ENCODE results near the gene ACOXL.

The ACOXL gene

DNA sequence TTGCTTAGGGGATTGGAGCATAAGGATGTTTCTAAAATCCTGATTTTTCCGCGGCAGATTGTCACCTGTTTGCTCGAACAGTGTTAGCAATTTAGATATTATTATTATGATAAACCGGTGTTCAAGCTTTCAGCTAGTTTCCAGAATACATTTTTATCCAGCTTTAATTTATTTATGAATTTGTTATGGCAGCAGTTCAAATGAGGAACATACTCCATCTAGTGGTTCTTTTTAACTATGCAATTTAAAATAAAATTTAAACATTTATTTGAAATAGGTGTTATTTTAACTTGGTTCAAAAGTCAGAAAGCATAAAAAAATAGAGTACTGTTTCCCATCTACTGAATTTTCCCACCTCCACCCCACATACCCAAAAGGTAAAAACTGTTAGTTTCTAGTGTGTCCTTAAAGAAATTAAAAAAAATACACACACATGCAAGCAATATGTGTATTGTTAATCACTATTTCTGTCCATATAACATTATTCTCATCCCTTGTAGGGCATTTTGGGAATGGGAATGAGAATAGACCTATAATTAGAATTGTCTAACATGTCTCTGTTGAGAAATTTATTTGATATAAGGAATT, 23.2 kb downstream of the ACOXL start:
- peak; percentile 29 for DNase-seq (ENCODE audit: low spot score)

- no peak for DNase-seq (ENCODE audit: low spot score)
Measured at GRCh38 chr2:110759411-110759810, 27.0 kb downstream of the ACOXL start.

DNA sequence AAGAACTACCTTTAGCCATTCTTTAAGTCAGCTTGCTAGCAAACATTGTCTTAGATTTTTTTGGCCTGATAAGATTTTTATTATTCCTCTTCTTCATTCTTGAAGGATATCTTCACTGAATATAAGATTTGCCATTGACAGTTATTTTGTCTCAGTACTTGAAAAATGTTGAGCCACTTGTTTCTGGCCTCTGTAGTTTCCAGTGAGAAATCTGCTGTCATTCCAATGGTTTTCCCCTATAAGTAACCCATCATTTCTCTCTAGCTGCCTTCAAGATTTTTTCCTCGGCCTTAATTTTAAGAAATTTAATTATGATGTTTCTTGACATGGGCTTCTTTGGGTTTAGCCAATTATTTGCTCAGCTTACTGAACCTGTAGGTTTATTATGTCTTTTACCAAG, 32.6 kb downstream of the ACOXL start:
- no peak for DNase-seq (ENCODE audit: low spot score)

- no peak for DNase-seq (ENCODE audit: low spot score)
Measured at GRCh38 chr2:110766291-110766690, 33.9 kb downstream of the ACOXL start.

DNA sequence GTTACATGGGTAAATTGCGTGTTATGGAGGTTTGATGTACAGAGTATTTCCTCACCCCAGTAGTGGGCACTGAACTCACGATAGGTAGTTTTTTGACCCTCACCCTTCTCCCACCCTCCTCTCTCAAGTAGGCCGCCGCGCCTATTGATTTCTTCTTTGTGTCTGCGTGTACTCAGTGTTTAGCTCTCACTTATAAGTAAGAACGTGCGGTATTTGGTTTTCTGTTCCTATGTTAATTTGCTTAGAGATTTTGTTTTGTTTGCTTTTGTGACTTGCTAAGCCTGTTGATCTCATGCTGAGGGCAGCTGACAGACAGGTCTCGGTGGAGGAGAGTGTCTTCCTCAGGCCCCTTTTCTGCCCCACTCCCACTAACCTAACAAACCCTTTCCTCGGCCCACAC, 36.2 kb downstream of the ACOXL start:
- DNase-seq (ENCODE audit: low spot score), result no peak

DNA sequence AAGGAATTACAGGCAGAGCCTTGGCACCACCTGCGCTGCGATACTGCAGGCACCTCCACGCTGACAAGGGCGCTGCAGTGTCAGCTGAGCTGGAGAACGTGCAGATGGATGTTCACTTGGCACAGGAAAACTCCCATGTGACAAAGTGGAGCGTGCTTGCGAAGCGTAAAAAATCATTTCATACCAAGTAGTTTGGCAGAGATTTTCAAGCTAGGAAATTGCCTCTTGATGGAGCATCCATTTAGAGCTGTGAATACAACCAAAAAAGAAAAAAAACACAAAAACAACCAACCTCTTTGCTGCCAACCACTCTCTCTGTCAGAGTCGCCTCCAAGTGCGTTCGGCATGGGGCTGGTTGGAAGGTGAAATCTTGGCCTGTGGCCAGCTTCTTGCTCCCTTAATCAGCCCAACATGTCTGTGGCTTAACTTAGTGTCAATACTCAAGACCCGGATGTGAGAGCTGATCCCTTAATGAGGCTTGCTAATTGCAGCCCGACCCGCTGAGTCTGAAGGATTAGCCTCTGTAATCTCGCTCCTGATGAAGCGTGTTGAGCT, 38.1 kb downstream of the ACOXL start:
- DNase-seq (ENCODE audit: low spot score), result no peak

DNA sequence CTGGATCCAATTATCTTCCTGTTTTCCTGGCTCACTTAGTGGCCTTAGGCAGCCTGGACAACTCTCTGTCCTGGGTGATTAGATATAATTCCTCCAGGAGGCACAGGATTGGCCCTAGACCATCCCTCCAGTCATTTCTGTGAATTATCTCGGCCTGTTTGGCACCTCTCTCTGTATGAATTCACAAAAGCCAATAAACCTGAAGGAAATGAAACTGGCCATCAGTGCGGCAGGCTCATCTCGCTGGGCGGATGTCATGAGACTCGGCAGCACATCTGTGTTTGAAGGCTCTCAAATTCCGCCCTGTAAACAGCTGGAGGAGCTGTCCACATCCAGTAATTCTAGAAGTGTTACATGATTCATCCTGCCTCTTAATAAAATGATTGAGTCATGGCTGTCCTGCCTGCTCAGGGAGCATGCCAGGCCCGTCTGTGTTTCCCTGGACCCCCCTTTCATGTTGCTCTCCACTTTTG, 38.6 kb downstream of the ACOXL start:
- DNase-seq (ENCODE audit: low spot score), result no peak

GRCh38 chr2:110771547-110772382, 39.4 kb downstream of the ACOXL start:
- DNase-seq (ENCODE audit: low spot score), result no peak

GRCh38 chr2:110772383-110772755, 40.0 kb downstream of the ACOXL start:
- no peak for DNase-seq (ENCODE audit: low spot score)

DNA sequence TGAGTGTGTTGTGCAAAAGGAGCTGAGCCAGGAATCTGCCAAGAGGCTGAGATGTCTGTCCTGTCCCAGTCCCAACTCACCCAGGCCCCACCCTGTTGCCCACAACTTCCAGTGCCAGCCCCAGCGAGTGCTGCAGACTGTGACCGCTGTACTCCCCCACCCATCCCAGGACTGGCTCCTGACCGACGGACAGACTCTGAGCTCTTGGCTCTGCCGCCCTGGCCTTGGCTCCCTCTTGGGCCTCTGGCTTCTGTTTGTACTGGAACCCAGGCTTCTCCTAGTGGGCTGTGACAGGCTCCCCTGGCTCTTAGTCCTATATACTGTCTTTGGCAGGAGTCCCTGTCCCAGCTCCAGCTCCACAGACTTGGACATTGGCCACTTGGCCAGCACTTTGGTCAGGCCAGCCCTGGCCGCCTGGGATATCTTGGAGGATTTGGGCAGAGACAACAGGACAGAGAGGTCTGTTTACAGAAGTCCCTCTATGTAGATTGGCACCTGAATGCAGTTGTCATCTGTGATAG, 41.1 kb downstream of the ACOXL start:
- no peak for DNase-seq (ENCODE audit: low spot score)

DNA sequence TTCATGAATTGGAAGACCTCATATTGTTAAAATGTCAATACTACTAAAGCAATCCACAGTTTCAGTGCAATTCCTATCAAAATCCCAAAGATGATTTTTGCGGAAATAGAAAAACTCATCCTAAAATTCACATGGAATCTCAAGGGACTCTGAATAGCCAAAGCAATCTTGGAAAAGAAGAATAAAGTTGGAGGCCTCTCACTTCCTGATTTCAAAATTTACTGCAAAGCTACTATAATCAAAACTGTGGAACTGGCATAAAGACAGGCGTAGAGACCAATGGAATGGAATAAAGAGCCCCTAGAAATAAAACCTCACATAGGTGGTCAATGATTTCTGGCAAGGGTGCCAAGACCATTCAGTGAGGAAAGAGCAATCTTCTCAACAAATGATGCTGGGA, 42.3 kb downstream of the ACOXL start:
- no peak for DNase-seq (ENCODE audit: low spot score)

GRCh38 chr2:110777531-110778311, 45.3 kb downstream of the ACOXL start:
- no peak for DNase-seq (ENCODE audit: low spot score)

GRCh38 chr2:110780461-110780860, 48.1 kb downstream of the ACOXL start:
- no peak for DNase-seq (ENCODE audit: low spot score)

DNA sequence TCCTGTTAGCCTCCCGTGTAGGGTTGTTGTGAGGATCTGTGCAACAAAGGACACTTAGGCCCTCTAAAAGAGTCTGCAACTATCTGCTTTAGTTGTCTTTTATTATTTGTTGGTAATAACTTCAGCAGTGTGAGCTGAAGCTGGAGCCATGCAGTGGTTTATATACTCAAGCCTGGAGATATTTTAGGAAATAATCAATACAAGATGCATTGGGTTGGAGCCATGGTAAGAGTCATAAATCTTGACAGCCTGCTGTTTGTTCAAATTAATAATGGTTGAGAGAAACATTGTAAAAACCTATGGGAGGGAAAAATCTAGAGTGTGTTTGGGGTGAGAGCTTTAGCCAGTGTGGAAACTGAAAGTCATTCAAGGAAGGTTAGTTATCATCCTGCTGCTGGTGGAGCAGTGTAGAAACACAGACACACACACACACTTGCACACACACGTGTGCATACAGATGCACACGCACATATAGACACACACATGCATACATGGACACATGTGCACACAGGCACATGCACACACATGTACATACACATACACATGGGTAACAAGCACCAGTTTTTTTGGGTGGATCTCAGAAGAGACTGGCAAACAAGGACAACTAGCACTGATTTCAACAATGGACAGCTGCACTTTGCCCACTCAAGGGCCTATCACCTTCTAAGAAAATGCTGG, 51.0 kb downstream of the ACOXL start:
- no peak for DNase-seq (ENCODE audit: low spot score)

DNA sequence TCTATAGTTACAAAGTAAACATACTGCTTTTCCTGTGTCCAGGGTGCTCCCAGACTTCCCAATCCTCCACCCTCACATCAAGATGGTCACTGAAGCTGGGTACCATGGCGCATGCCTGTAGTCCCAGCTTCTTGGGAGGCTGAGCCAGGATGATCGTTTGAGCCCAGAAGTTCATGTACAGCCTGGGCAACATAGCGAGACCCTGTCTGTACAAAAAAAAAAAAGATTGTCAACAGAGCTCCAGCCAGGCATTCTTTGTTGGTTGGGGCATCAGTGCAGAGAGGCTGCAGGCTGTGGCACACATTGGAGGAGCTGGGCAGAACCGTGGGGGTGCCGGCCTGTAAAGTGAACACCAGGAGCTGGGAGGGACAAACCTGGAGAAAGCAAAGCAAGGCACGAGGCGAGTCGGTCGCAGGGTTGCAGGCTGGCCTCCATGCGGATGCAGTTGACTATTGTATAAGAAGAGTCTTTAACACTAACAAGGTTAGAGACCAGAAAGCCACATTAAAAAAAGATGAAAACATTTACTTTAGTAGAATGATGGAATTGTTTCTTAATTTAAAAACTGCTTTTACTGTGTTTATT, 51.8 kb downstream of the ACOXL start:
- DNase-seq (ENCODE audit: low spot score), result no peak

GRCh38 chr2:110785439-110785838, 53.1 kb downstream of the ACOXL start:
- no peak for DNase-seq (ENCODE audit: low spot score)

DNA sequence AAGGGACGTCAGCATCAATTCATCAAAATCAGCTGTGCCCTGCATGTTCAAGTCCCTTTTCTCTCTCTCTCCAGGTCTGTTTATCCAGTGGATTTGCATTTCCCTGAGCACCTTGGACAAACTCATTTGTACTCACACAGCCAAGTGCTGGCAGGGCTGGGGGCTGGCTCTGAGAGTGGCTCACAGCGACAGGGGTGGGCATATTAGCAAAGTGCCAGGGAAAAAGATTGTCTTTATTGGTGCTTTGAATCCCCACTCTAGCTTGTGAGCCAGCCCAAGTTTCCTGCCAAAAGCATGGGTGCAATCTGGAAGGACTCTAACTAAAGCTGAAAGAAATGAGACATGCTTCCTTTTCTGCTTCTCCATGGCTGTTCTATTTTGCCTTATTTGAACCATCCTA, 56.6 kb downstream of the ACOXL start:
- DNase-seq (ENCODE audit: low spot score), result no peak

- DNase-seq (ENCODE audit: low spot score), result no peak
Measured at GRCh38 chr2:110789706-110790105, 57.3 kb downstream of the ACOXL start.

GRCh38 chr2:110790907-110791306, 58.5 kb downstream of the ACOXL start:
- DNase-seq (ENCODE audit: low spot score), result no peak

DNA sequence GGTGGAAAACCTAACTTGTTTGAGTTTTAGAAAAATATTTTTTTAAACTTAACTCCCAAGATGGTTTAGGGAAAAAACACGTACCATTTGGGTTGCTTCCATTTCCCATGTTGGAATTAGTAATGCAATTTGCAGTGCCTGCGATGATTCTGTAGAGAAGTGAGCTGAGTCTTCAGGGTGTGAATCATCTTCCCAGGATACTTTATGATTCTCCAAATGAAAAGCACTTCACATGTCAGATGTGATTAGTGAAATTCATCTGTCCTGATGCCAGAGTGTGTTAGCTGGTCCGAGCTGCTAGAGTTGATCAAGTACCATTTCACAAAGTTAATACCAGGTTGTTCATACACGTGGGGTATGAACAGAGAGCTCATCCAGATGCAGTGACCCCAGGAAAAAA, 59.1 kb downstream of the ACOXL start:
- no peak for DNase-seq (ENCODE audit: low spot score)

DNA sequence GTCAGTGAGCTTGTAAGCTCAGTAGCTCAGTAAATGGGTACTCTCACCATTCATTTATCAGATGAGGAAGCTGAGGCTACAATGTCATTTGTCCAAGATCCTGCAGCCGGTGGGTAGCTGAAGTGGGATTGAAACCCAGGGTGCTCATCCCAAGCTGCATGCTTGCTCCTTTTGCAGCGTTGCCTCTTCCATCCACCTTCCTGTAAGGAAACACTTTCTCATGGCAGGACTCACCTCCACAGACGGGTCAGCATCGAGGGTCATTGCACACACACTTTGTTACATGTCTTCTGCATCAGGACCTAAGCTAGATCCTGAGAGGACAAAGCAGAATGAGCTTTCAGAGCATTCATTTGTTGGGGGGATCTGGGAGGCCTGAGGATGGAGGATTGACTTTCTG, 60.7 kb downstream of the ACOXL start:
- no peak for DNase-seq (ENCODE audit: low spot score)

Measured in LoVo (cell line).